ENCODE data around the gene PXDC1.

The PXDC1 gene

DNA sequence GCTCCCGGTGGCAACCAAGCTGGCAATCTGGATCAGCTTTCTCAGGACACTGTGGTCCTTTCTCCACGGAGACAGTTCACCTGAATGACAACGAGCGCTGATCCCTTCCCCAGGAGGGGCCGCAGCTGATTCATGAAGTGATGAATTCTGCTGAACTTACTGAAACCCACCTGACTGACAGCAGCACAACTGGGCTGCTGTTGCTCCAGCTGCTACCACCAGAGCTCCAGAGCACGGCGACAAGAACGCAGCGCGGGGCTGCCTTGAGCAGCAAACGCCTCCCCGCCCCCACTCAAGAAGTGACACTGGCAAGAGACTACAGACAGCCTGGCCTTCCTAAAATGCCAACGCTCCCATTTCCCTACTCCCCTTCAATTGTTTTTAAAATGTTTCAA is 10.0 kb downstream of the PXDC1 start:
- no peak overlapping the region for H2BK15ac ChIP-seq (replicated peaks; ENCODE audit: low read depth)
- H3K79me1 ChIP-seq (ENCODE audit: low read length), result no peaks in the 10 kb centered on the region
- H3K4me2 ChIP-seq (ENCODE audit: low read length), result no peak overlapping the region
- no peak overlapping the region for H4K8ac ChIP-seq (ENCODE audit: low read depth, low read length)
- H3K23ac ChIP-seq (ENCODE audit: low read length), result no peak overlapping the region
- whole genome bisulfite sequencing (ENCODE audit: extremely low coverage, insufficient coverage, low lambda C conversion rate), result no CpG with 5 or more reads among the region's 13 CpGs
- no peaks in the 10 kb centered on the region for H3K27me3 ChIP-seq (ENCODE audit: insufficient read depth, low read length, poor library complexity)
- no peaks in the 10 kb centered on the region for H3K79me2 ChIP-seq (ENCODE audit: control insufficient read depth, insufficient read depth, low read length)
- no peak overlapping the region for H2AK5ac ChIP-seq (ENCODE audit: low read length)
- H3K18ac ChIP-seq (ENCODE audit: low read length), result no peak overlapping the region
- no peak overlapping the region for H4K5ac ChIP-seq (ENCODE audit: low read length)
- H3K4ac ChIP-seq (ENCODE audit: low read depth, low read length), result no peak overlapping the region
- no peak for DNase-seq
- H3K4me1 ChIP-seq (ENCODE audit: control insufficient read depth, low read depth, low read length), result no peaks in the 10 kb centered on the region
- no peak overlapping the region for H3K4me3 ChIP-seq (ENCODE audit: low read length)
- H2BK5ac ChIP-seq (ENCODE audit: low read length), result no peak overlapping the region
- H3K56ac ChIP-seq (ENCODE audit: low read length), result no peak overlapping the region
- H3K36me3 ChIP-seq (ENCODE audit: control insufficient read depth, insufficient read depth, low read length), result no peaks in the 10 kb centered on the region
- H3K27ac ChIP-seq (ENCODE audit: low read depth, low read length), result no peak overlapping the region
- no peak overlapping the region for H2BK120ac ChIP-seq (ENCODE audit: low read depth, low read length)
- no peak overlapping the region for H3K9ac ChIP-seq (ENCODE audit: low read length)

DNA sequence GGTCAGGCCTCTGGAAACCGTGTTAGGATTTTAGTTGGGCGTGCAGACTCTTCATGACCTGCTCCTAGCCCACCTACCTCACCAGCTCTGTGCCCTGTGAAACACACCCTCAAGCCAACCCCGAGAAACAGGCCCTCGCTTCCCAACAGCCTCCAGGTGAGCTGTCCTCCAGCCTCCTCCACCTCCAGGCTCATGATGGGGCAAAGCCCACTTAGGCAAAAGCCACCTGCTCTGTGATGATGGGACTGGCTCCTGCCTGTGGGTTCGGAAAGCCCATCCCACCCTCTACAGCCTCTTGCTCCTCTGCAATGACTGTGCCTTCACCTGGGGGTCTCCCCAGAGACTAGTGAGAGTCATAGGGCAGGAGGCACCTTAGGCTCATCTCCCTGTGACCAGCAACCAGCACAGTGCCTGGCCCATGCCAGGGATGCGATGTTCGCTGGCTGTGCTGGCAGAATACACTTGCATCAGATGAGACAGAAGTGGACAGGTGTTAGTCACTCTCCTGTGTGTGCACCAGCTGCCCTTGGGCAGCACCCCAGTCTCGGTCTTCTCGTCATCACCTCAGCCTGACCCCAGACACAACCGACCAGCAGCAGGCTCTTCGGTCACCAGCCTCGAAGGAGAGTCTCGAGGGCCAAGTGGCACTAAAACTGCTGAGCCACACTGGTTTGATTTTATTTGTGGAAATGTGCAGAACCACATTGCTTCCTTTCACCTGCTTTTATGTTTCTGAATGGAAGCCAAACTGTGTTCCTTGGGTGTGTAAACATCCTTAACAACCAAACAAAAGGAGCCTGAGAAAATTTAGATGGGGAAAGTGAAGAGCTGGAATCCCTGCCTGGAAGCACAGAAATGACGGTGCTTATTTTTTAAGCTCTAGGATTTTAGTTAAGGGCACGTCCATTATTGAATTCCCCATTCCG is 10.7 kb downstream of the PXDC1 start:
- H2AK5ac ChIP-seq (ENCODE audit: low read length), result no peak overlapping the region
- no CpG with 5 or more reads among the region's 16 CpGs for WGBS (ENCODE audit: extremely low coverage, insufficient coverage, low lambda C conversion rate)

GRCh38 chr6:3739311-3739897 is 12.1 kb downstream of the PXDC1 start:
- no peak overlapping the region for H3K23ac ChIP-seq (ENCODE audit: low read length)
- no peak overlapping the region for H2AK5ac ChIP-seq (ENCODE audit: low read length)
- no peak overlapping the region for H3K4ac ChIP-seq (ENCODE audit: low read depth, low read length)
- no peaks in the 10 kb centered on the region for H3K36me3 ChIP-seq (ENCODE audit: control insufficient read depth, insufficient read depth, low read length)
- DNase-seq, result no peak
- no peak overlapping the region for H2BK120ac ChIP-seq (ENCODE audit: low read depth, low read length)
- no peak overlapping the region for H3K4me3 ChIP-seq (ENCODE audit: low read length)
- no peak overlapping the region for H2BK5ac ChIP-seq (ENCODE audit: low read length)
- H3K27me3 ChIP-seq (ENCODE audit: insufficient read depth, low read length, poor library complexity), result no peaks in the 10 kb centered on the region
- H4K5ac ChIP-seq (ENCODE audit: low read length), result no peak overlapping the region
- H3K79me2 ChIP-seq (ENCODE audit: control insufficient read depth, insufficient read depth, low read length), result no peaks in the 10 kb centered on the region
- no peak overlapping the region for H3K27ac ChIP-seq (ENCODE audit: low read depth, low read length)
- no peak overlapping the region for H3K56ac ChIP-seq (ENCODE audit: low read length)
- H3K9ac ChIP-seq (ENCODE audit: low read length), result no peak overlapping the region
- H3K4me2 ChIP-seq (ENCODE audit: low read length), result no peak overlapping the region
- H2BK15ac ChIP-seq (replicated peaks; ENCODE audit: low read depth), result no peak overlapping the region
- H3K4me1 ChIP-seq (ENCODE audit: control insufficient read depth, low read depth, low read length), result no peaks in the 10 kb centered on the region
- H3K18ac ChIP-seq (ENCODE audit: low read length), result no peak overlapping the region
- no peaks in the 10 kb centered on the region for H3K79me1 ChIP-seq (ENCODE audit: low read length)
- no peak overlapping the region for H4K8ac ChIP-seq (ENCODE audit: low read depth, low read length)
- no CpG with 5 or more reads among the region's 16 CpGs for WGBS (ENCODE audit: extremely low coverage, insufficient coverage, low lambda C conversion rate)

More for the DNA sequence above, 10.7 kb downstream of the PXDC1 start:
- H3K36me3 ChIP-seq (ENCODE audit: control insufficient read depth, insufficient read depth, low read length), result no peaks in the 10 kb centered on the region
- no peak for DNase-seq
- H3K79me2 ChIP-seq (ENCODE audit: control insufficient read depth, insufficient read depth, low read length), result no peaks in the 10 kb centered on the region
- no peaks in the 10 kb centered on the region for H3K27me3 ChIP-seq (ENCODE audit: insufficient read depth, low read length, poor library complexity)
- no peak overlapping the region for H3K27ac ChIP-seq (ENCODE audit: low read depth, low read length)
- no peaks in the 10 kb centered on the region for H3K4me1 ChIP-seq (ENCODE audit: control insufficient read depth, low read depth, low read length)
- no peak overlapping the region for H3K23ac ChIP-seq (ENCODE audit: low read length)
- H3K56ac ChIP-seq (ENCODE audit: low read length), result no peak overlapping the region
- no peak overlapping the region for H3K9ac ChIP-seq (ENCODE audit: low read length)
- H3K79me1 ChIP-seq (ENCODE audit: low read length), result no peaks in the 10 kb centered on the region
- H3K4me3 ChIP-seq (ENCODE audit: low read length), result no peak overlapping the region
- H4K8ac ChIP-seq (ENCODE audit: low read depth, low read length), result no peak overlapping the region
- H3K18ac ChIP-seq (ENCODE audit: low read length), result no peak overlapping the region
- no peak overlapping the region for H3K4ac ChIP-seq (ENCODE audit: low read depth, low read length)
- H4K5ac ChIP-seq (ENCODE audit: low read length), result no peak overlapping the region
- no peak overlapping the region for H2BK120ac ChIP-seq (ENCODE audit: low read depth, low read length)
- no peak overlapping the region for H2BK5ac ChIP-seq (ENCODE audit: low read length)
- no peak overlapping the region for H3K4me2 ChIP-seq (ENCODE audit: low read length)
- no peak overlapping the region for H2BK15ac ChIP-seq (replicated peaks; ENCODE audit: low read depth)

DNA sequence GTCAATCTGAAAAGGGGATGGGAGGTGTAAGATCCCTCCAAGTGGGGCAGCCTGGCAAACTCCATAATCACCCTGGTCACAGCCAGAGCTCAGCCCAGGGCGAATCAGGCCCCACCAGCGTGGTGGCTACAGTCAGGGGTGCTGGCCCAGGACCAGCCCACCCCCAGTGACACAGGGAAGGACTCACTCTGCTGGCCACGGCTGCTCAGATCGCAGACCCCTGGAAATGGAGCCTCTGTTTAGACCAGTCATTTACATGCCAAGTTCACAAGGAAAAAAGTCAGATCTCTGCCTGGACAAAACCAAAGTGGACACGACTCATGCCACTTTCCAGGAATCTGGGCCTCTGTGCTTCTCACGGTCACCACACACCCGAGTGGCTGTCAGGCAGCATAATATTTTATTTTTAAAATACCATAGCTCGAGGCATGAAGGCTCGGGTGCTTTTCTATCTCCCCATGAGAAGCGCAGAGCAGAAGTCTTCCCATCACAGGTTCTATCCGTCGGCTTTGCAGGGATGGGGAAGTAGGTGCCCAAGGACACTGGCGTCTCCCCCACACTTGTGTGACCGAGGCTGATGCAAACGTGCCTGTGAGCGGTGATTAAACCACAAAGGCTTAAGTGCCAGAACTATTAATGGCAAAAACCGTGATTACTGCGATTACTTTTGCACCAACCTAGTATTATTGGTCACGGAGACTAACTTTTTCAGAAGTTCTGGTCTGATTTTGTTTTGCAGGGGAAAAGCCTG is 13.0 kb downstream of the PXDC1 start:
- H3K4me1 ChIP-seq (ENCODE audit: control insufficient read depth, low read depth, low read length), result no peaks in the 10 kb centered on the region
- no peak overlapping the region for H3K4me3 ChIP-seq (ENCODE audit: low read length)
- no peaks in the 10 kb centered on the region for H3K79me1 ChIP-seq (ENCODE audit: low read length)
- no peak overlapping the region for H3K4me2 ChIP-seq (ENCODE audit: low read length)
- H4K8ac ChIP-seq (ENCODE audit: low read depth, low read length), result no peak overlapping the region
- no peak overlapping the region for H2BK120ac ChIP-seq (ENCODE audit: low read depth, low read length)
- no peak overlapping the region for H3K23ac ChIP-seq (ENCODE audit: low read length)
- H2AK5ac ChIP-seq (ENCODE audit: low read length), result no peak overlapping the region
- no peak overlapping the region for H2BK15ac ChIP-seq (replicated peaks; ENCODE audit: low read depth)
- H3K36me3 ChIP-seq (ENCODE audit: control insufficient read depth, insufficient read depth, low read length), result no peaks in the 10 kb centered on the region
- H2BK5ac ChIP-seq (ENCODE audit: low read length), result no peak overlapping the region
- no peak overlapping the region for H3K9ac ChIP-seq (ENCODE audit: low read length)
- H3K4ac ChIP-seq (ENCODE audit: low read depth, low read length), result no peak overlapping the region
- no peaks in the 10 kb centered on the region for H3K27me3 ChIP-seq (ENCODE audit: insufficient read depth, low read length, poor library complexity)
- H3K18ac ChIP-seq (ENCODE audit: low read length), result no peak overlapping the region
- no peaks in the 10 kb centered on the region for H3K79me2 ChIP-seq (ENCODE audit: control insufficient read depth, insufficient read depth, low read length)
- no peak overlapping the region for H3K56ac ChIP-seq (ENCODE audit: low read length)
- no peak overlapping the region for H3K27ac ChIP-seq (ENCODE audit: low read depth, low read length)
- no peak for DNase-seq
- H4K5ac ChIP-seq (ENCODE audit: low read length), result no peak overlapping the region
- WGBS (ENCODE audit: extremely low coverage, insufficient coverage, low lambda C conversion rate), result no CpG with 5 or more reads among the region's 19 CpGs

DNA sequence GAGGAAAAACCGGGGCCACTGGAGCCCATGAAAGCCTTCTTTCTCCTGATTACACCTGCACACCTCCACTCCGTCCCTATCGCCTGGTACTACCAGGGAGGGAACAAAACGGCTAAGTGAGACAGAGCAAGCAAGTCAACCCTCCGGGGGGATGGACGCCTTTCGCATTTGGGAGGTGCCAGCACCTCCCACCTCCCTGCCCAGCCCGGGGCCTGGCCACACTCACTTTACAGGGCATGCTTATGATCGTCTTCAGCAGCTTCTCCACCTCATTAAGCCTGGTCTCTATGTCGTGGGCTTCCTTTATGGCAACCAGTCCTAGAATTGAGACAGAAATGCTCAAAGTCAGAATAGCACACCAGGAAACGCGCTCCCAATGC is 13.7 kb downstream of the PXDC1 start:
- H3K27me3 ChIP-seq (ENCODE audit: insufficient read depth, low read length, poor library complexity), result no peaks in the 10 kb centered on the region
- no peak overlapping the region for H2AK5ac ChIP-seq (ENCODE audit: low read length)
- H3K9ac ChIP-seq (ENCODE audit: low read length), result no peak overlapping the region
- no peak overlapping the region for H4K8ac ChIP-seq (ENCODE audit: low read depth, low read length)
- no peak overlapping the region for H3K18ac ChIP-seq (ENCODE audit: low read length)
- WGBS (ENCODE audit: extremely low coverage, insufficient coverage, low lambda C conversion rate), result no CpG with 5 or more reads among the region's 12 CpGs
- H3K4me3 ChIP-seq (ENCODE audit: low read length), result no peak overlapping the region
- no peak overlapping the region for H3K56ac ChIP-seq (ENCODE audit: low read length)
- H3K4me2 ChIP-seq (ENCODE audit: low read length), result no peak overlapping the region
- H2BK15ac ChIP-seq (replicated peaks; ENCODE audit: low read depth), result no peak overlapping the region
- no peaks in the 10 kb centered on the region for H3K79me2 ChIP-seq (ENCODE audit: control insufficient read depth, insufficient read depth, low read length)
- no peak for DNase-seq
- H3K4me1 ChIP-seq (ENCODE audit: control insufficient read depth, low read depth, low read length), result no peaks in the 10 kb centered on the region
- H3K79me1 ChIP-seq (ENCODE audit: low read length), result no peaks in the 10 kb centered on the region
- no peak overlapping the region for H3K23ac ChIP-seq (ENCODE audit: low read length)
- H3K27ac ChIP-seq (ENCODE audit: low read depth, low read length), result no peak overlapping the region
- H4K5ac ChIP-seq (ENCODE audit: low read length), result no peak overlapping the region
- no peaks in the 10 kb centered on the region for H3K36me3 ChIP-seq (ENCODE audit: control insufficient read depth, insufficient read depth, low read length)
- no peak overlapping the region for H2BK120ac ChIP-seq (ENCODE audit: low read depth, low read length)
- no peak overlapping the region for H3K4ac ChIP-seq (ENCODE audit: low read depth, low read length)
- H2BK5ac ChIP-seq (ENCODE audit: low read length), result no peak overlapping the region

Measured in mesendoderm (in vitro differentiated cells).